Osteocyte (in vitro differentiated cells): ENCODE data around the gene SLC38A8. TPM values are rescaled to one million over a fixed set of nuclear protein-coding genes. Genes with fewer than 3 reads are reported as not detected.

Source experiments
- DNase-seq: peaks from one replicate; pipeline ENCODE4 v3.0.0; 2021; ENCODE audit warnings: mixed read lengths; ENCODE audit not compliant: unreplicated experiment; ENCODE audit errors: extremely low spot score
- H3K27ac Mint-ChIP-seq: one replicate; pipeline ENCODE4 v1.8.0; 2021; ENCODE audit warnings: mild to moderate bottlenecking, mixed read lengths; ENCODE audit not compliant: unreplicated experiment
- H3K27me3 Mint-ChIP-seq: one replicate; pipeline ENCODE4 v1.8.0; 2021; ENCODE audit warnings: mixed read lengths; ENCODE audit not compliant: unreplicated experiment
- H3K36me3 Mint-ChIP-seq: one replicate; pipeline ENCODE4 v1.8.0; 2021; ENCODE audit warnings: mixed read lengths; ENCODE audit not compliant: unreplicated experiment
- H3K4me1 Mint-ChIP-seq: one replicate; pipeline ENCODE4 v1.8.0; 2021; ENCODE audit warnings: mixed read lengths; ENCODE audit not compliant: unreplicated experiment
- H3K4me3 Mint-ChIP-seq: one replicate; pipeline ENCODE4 v1.8.0; 2021; ENCODE audit warnings: mild to moderate bottlenecking, moderate library complexity, mixed read lengths; ENCODE audit not compliant: unreplicated experiment
- H3K9me3 Mint-ChIP-seq: one replicate; pipeline ENCODE4 v1.8.0; 2021; ENCODE audit warnings: mixed read lengths; ENCODE audit not compliant: unreplicated experiment
- total RNA-seq: library from RNA; stranded (reverse); gene quantifications from 2 replicates; pipeline ENCODE4 v1.2.1, GENCODE V29; 2021
- TF ChIP-seq, protein P1 (sequence below): fragments of 200-600 bp; sonication (generic); IDR thresholded peaks from 2 replicates; pipeline ENCODE4 v1.5.0; 2021; ENCODE audit warnings: antibody characterized with exemption, mild to moderate bottlenecking, moderate library complexity

Gene SLC38A8
- total RNA-seq, 1 donor from 2014 or later = not detected

- no peaks in the 10 kb centered on the region for H3K36me3 Mint-ChIP-seq
- DNase-seq = no peak
- peaks cover 3% of the 10 kb centered on the region for H3K4me1 Mint-ChIP-seq
- H3K4me3 Mint-ChIP-seq = no peak overlapping the region
- TF ChIP-seq, protein P1, sequence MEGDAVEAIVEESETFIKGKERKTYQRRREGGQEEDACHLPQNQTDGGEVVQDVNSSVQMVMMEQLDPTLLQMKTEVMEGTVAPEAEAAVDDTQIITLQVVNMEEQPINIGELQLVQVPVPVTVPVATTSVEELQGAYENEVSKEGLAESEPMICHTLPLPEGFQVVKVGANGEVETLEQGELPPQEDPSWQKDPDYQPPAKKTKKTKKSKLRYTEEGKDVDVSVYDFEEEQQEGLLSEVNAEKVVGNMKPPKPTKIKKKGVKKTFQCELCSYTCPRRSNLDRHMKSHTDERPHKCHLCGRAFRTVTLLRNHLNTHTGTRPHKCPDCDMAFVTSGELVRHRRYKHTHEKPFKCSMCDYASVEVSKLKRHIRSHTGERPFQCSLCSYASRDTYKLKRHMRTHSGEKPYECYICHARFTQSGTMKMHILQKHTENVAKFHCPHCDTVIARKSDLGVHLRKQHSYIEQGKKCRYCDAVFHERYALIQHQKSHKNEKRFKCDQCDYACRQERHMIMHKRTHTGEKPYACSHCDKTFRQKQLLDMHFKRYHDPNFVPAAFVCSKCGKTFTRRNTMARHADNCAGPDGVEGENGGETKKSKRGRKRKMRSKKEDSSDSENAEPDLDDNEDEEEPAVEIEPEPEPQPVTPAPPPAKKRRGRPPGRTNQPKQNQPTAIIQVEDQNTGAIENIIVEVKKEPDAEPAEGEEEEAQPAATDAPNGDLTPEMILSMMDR = no peak
- peaks cover 18% of the 10 kb centered on the region for H3K27me3 Mint-ChIP-seq
- no peaks in the 10 kb centered on the region for H3K9me3 Mint-ChIP-seq
- no peak overlapping the region for H3K27ac Mint-ChIP-seq
Measured at GRCh38 chr16:84042879-84043485, 387 bp upstream of the SLC38A8 start.

DNA sequence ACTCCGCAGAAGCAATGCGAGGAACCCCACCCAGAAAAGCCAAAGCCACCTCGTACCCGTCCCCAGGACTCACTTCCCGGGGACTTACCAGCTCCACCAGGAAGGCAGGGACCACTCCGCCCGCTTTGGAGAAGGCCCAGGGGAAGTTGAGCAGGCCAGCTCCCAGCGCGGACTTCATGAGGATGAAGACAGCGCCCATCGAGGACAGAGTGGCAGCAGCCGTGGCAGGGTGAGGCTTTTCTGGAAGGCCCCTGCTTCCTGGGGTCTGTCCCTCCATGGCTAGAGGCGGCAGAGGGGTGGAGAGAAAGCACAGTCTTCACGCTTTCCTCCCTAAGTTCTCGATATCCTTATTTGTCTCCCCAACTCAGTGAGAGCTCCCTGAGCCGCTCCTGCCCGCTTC is 714 bp downstream of the SLC38A8 start:
- Mint-ChIP-seq H3K27me3 (peaks cover 18% of the 10 kb centered on the region), H3K36me3 (no peaks in the 10 kb centered on the region), H3K27ac (no peak overlapping the region), H3K9me3 (no peaks in the 10 kb centered on the region), H3K4me1 (peaks cover 3% of the 10 kb centered on the region), H3K4me3 (no peak overlapping the region)
- no peak for DNase-seq
- TF ChIP-seq, protein P1 = no peak

DNA sequence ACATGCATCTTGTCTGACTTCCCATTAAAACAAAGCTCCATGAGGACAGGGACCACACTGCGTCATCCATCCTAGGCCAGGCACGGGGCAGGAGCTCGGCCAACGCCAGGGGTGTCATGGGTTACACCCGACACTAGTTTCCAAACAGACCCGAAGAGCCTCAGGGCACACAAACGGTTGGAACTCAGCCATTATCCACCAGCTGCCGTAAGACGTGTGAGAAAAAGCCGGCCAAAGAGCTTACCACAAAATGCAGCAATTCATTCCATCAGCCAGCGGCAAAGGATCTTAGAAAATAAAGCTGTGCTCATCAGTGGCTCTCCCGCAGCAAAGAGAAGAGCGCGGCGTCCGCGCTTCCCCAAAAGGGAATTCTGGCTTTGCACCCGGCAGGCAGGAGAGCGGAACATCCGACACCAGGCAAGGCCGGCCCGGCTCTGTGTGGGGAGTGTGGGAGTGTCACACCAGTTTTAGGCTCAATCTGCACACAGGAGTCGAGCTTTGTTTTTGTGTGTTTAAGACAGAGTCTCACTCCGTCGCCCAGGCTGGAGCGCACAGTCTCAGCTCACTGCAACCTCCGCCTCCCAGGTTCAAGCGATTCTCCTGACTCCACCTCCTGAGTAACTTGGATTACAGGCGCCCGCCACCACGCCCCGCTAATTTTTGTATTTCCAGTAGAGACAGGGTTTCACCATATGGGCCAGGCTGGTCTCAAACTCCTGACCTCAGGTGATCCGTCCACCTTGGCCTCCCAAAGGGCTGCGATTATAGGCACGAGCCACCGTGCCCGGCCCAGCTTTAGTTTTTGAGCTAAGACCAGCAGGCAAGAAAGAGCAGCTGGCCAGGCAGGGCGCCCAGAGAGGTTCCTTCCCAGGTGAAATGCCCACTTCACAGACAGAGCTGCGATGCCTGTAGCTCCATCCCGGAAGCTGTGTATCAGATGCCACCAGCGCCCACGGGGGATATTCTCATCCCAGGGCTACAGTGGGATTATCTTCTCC is 1.5 kb downstream of the SLC38A8 start:
- H3K36me3 Mint-ChIP-seq = no peaks in the 10 kb centered on the region

GRCh38 chr16:84040226-84040822 is 2.3 kb downstream of the SLC38A8 start:
- Mint-ChIP-seq H3K27me3 (peaks cover 21% of the 10 kb centered on the region), H3K27ac (no peak overlapping the region), H3K4me1 (peaks cover 3% of the 10 kb centered on the region), H3K36me3 (peaks cover 3% of the 10 kb centered on the region), H3K4me3 (no peak overlapping the region), H3K9me3 (peaks cover 4% of the 10 kb centered on the region)
- DNase-seq = no peak
- TF ChIP-seq, protein P1 = no peak

More for the DNA sequence above, 1.5 kb downstream of the SLC38A8 start:
- Mint-ChIP-seq H3K27me3 (peaks cover 18% of the 10 kb centered on the region), H3K4me3 (no peak overlapping the region), H3K4me1 (peaks cover 3% of the 10 kb centered on the region), H3K27ac (no peak overlapping the region), H3K9me3 (no peaks in the 10 kb centered on the region)
- TF ChIP-seq, protein P1 = no peak
- DNase-seq = no peak
